GM18519 (cell line): Measurements from ENCODE around the gene SPOCD1.

Experiments
- ATAC-seq: cut with Tn5 transposase; IDR thresholded peaks from one replicate; pipeline ENCODE4 v1.9.1; 2021; ENCODE audit warnings: mild to moderate bottlenecking, moderate library complexity; ENCODE audit not compliant: unreplicated experiment, low FRiP score

The SPOCD1 gene

DNA sequence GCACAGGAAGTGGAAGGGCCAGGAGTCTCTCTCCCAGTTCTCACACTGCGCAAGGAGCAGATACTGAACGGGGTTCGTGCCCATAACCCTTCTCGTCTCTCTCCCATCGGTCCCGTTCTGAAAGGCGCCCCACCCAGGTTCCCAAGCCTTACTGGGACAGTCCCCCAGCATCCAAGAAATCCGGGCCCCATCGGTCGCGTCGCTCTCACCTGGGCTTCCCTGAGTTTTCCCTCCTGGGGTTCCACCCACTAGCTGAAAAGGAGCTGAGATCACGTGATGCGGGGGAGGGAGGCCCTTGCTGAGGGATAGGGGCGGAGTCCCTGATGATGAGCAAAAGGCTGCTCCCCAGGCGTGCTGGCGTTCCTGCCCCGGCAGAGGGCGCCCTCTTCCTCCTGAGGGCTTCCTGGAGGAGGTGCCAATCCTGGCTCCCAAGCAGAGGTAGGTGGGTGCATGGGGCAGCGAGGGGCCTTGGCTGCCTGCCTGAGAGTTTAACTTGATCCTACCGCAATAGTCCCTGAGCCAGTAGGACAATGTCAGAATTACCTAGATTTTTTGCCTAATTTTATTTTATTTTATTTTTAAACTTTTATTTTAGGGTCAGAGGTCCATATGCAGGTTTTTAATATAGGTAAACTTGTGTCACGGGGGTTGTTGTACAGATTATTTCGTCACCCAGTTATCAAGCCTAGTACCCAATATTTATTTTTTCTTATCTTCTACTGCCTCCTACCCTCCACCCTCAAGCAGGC lies at the start of gene SPOCD1:
TSS of gene SPOCD1 (minus strand) at position 271 of the 749 bp plus-strand sequence. CDS start 689 bp downstream, outside the sequence.
- ATAC-seq, result no peak

DNA sequence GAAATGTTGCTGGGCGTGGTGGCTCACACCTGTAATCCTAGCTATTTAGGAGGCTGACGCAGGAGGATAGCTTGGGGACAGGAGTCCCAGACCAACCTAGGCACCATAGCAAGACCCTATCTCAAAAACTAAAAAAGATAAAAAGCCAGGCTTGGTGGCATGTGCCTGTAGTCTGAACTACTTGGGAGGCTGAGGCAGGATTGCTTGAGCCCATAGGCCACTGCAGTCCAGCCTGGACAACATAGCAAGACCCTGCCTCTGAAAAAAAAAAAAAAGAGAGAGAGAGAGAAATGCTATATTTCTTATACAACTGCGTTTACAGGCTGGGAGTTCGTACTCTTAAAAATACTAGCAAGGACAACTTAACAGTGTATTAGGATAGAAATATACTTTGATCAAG lies 46.2 kb upstream of the SPOCD1 start:
- no peak for ATAC-seq

DNA sequence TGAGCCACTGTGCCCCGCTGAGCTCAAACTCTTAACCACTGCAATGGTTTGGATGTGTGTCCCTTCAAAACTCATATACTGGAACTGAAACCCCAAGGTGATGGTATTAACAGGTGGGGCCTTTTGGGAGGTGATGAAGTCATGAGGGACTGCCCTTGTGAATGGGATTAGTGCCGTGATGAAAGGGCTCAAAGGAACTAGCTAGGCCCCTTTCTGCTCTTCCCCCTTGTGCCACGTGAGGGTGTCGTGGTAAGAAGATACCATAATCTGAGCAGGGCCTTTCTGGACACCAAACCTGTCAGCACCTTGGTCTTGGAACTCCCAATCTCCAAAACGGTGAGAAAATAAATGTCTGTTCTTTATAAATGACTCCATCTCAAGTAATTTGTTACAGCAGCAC lies 45.5 kb upstream of the SPOCD1 start:
- no peak for ATAC-seq

DNA sequence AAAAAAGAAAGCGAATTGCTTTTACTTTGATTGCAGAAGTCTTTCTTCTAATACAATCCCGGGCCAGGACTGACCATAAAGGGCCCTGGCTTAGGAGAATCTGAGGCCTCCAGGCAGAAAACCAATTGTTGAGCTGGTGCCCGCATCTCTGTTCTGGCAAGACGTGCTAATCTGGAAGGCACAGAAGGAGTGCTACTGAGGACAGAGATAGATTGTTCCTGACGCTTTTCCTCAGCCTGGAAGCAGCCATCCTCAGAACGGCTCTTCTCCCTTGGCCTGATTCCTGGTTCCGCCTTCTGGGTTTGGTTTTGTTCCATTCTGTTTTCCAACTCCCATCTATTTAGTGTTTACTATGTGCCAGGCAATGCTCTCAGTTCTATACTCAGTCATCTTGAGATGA lies 44.8 kb upstream of the SPOCD1 start:
- ATAC-seq, result no peak

DNA sequence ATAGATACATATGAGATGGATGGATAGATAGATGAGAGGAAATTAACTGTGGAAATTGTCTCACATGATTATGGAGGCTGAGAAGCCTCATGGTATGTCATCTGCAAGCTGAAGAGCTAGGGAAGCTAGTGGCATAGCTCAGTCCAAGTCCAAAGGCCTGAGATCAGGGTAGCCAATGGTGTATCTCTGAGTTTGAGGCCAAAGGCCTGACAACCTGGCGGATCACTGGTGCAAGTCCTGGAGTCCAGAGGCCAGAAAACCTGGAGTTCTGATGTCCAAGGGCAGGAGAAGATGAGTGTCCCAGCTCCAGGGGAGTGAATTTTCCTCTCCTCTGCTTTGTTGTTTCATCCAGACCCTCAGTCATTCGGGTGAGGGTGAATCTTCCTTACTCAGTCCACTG lies 43.9 kb upstream of the SPOCD1 start:
- no peak for ATAC-seq

DNA sequence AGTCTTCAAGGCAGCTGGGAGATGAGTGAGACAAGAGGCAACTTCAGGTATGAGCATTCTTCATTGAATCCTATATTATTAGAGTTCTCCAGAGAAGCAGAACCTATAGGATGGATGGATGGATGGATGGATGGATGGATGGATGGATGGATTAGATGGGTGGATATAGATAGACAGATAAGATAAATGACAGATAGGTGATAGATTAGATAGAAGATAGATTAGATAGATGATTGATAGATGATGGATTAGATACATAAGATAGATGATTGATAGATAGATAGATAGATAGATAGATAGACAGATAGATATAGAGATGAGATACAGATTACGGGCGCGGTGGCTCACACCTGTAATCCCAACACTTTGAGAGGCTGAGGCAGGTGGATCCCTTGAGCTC lies 43.2 kb upstream of the SPOCD1 start:
- ATAC-seq, result no peak

DNA sequence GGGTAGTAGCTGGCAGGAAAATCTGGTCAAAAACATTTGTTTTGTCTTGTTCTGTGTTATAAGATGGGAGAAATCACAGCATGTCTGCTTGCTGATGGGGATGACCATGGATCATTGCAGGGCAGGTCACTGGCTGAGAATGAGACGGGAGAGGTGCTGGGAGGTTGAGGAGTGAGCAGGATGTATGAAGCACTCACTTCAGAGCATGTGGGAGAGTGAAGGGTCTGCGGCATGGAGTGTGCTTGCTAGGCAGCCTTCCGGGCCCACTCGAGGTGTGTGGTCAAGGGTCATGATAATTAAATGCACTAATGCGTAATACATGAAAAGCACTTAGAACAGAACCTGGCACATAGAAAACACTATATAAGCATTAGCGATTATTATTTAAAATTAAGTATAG lies 42.0 kb upstream of the SPOCD1 start:
- no peak for ATAC-seq

DNA sequence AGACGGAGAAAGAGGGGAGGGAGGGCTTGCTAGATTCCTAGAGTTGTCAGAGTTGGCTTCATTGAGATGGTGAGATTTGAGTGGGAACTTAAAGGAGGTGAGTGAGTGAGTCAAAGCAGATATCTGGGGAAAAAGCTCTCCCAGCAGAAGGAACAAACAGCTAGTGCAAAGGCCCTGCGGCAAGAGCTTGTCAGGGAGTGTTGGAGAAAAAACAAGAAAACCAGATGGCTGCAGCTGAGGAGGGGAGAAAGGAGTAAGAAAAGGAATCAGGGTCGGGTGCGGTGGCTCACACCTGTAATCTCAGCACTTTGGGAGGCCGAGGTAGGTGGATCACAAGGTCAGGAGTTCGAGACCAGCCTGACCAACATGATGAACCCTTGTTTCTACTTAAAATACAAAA lies 40.3 kb upstream of the SPOCD1 start:
- no peak for ATAC-seq

DNA sequence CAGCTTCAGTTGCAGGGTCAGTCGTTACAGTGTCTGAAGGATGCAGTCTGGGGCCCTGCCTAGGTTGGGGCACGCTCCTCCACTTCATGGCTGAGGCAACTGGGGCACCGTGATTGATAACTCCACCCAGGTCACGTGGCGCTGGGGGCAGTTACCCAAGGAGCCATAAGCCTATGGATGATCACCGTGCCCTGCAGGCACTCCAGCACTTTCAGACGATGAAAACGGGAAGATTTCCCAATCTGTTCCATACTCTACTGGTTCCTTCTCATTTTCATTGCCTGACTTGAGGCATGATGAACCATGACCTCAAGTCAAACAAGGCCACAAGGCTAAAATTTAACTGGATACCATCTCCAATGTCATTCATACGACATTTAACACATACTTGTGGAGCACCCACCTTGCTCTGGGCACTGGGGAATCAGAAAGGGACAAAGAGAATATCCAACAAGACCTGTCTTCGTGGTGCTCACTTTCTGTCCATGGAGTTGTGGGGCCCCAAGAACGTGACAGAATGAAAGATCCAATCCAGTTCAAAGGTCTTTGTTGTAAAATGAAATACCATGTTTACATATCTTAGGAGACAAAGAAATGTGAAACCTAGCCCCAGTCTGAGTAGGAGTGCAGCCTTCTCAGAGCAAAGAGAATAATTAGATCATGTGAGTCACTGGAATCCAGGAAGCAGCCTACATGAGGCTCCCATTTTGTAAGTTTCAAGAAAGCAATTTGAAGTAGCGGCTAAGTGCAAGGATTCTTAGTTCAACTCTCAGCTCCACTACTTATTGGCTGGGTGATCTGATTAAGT lies 39.4 kb upstream of the SPOCD1 start:
- no peak for ATAC-seq

DNA sequence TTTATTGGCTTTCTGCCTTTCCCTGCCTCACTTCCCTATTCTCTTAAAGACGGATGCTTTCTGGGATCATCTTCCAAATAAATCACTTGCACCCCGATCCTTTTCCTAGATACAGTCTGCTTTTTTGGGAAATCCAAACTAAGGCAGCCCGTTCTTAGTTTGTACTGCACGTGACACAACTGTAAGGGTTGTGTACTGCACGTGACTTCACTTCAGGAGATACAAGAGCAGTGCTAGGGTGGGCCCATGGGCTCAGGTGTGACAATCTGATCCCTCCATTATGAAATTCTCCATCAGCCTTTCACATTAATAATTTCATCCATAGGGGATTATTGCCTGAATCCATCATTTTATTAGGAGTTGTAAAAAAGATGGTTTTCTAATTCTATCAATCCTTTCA lies 33.8 kb upstream of the SPOCD1 start:
- ATAC-seq, result no peak

DNA sequence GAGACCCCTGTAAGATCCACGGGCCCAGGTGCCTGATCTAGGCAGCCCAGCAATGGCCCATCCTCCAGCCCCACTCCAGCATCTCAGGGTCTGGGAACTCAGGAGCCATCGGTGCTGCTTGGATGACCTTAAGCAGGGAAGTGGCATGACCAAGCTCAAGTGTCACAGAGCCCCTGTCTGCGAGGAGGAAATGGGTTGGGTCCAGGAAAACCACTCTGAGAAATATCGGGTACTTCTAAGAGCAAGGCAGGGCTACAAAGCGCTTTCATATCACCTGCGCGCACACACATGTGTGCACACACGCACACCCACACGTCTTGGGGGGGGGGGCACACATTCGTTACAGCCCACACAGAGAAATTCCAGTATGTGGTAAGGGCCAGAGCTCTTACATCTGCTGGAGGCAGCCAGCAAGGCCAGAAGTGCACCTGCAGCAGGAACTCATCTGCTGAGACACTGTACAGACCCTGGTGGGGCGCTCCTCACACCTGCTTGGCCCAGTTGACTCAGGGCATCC lies 32.6 kb upstream of the SPOCD1 start:
- no peak for ATAC-seq

DNA sequence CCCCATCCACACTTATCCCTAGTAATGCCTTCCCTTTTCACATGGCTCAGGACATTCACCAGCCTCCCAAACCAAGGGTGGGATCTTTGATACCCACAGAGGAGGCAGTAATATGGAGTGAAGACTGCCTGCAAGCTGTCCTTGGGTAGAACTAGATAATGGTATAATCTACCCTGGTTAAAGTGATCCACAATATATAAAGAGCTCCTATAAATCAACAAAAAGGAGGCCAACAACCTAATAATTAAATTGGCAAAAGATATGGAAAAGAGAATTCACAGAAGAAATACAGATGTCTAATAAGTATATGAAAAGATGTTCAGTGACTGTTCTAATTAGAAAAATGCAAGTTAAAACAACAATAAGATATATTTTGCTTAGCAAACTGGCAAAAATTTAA lies 30.7 kb upstream of the SPOCD1 start:
- ATAC-seq, result no peak

DNA sequence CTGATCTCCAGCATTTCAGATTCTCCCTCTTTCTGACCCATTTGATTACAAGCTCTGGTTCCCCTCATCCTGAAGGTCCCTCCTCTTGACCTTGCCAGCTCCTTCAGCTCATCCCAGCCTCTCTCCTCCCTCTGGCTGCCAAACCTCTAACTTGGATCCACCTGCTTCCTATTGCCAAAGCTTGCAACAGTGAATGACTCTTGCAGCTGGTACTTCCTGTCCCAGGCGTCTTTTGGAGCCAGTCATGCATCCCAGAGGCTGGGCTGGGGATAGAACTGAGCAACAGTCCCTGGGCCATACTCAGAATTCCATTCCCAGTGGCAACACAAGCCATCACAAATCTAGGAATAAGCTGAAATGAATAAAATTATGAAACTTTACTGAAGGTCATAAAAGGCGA lies 27.7 kb upstream of the SPOCD1 start:
- ATAC-seq, result no peak

DNA sequence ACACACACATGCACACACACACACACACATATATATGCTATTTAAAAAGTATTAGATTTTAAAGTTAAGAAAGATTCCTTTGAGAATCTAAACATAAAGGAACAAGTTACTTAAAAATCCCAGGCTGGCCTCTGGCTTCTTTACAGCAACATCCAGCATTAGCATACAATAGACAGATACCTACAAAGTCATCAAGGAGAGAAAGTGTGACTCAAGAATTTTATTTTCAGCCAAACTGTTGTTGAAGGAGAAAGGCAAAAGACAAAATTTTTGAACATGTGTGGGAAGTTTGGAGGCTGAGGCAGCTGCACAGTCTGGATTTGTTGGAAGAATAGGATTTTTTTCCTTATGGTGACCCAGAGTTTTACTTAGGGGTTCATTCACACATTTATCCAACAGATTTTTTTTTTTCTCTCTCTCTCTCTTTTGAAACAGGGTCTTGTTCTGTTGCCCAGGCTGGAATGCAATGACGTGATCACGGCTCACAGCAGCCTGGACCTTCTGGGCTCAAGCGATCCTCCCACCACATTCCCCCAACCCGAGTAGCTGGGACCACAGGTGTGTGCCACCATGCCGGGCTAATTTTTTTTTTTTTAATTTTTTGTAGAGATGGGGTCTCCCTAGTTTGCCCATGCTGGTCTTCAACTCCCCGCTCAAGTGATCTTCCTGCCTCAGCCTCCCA lies 24.0 kb upstream of the SPOCD1 start:
- no peak for ATAC-seq

DNA sequence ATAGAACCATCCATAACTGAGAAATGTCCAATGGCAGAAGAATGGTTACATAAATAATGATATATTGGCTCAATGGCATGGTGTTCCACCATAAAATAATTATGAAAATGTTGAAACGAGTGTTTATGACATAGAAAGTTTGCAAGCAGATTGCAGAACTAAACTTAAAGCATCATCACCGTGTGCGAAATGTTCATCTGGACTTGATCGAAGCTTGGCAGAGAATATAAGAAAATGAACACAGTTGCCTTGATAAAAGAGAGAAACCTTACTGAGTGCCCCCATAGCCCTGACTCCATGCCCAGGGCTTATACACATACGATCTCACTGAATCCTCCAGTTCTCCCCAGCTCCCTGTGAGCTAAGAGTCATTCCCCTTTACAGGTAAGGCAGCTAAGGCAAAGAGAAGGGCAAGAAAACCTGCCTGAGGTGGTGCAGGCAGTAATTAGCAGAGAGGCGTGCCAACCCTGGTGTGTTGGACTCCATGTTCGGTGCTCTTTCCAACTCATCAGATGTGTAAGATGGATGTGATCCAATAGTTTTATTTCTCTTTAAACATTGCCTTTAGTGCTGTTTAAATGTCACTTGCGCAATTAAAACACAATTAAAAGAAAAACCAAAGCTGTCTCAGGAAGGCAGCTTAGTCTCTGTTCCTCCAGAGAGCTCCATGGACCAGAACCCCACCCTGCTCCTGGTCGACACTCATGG lies 21.8 kb upstream of the SPOCD1 start:
- no peak for ATAC-seq

DNA sequence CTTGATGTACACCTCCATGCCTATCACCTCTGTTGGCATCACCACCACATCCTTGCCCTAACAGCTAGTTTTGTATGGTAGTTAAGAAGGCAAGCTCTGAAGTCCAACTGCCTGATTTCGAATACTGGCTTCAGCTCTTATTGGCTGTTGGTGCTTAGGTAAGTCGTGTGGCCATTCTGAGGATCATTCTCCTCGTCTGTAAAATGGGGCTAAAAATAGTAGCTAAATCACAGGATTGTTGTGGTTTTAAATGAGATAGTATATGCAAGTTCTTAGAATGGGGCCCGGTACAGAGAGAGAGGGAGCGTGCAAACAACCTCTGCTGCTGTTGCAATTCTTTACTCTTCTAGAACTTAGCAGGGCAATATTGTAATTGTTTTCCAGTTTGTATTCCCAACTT lies 20.8 kb upstream of the SPOCD1 start:
- ATAC-seq, result no peak

DNA sequence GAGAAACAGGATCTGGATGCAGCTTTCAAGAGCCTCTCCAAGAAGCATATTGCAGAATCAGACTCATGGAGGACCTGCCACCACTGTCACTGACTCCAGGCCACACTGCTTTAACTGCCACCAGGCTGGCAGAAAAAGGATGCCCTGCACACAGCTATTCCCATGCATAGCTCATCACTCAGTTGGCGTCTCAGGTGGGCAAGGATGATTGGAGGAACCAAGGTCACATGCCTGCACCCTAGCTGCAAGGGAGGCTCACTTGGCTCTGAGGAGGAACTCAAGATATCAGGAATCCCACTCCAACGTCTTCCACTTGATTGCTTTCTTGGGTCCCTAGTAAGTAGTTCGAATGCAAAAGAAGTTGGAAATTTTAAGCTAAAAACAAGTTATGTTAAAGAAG lies 19.6 kb upstream of the SPOCD1 start:
- no peak for ATAC-seq

DNA sequence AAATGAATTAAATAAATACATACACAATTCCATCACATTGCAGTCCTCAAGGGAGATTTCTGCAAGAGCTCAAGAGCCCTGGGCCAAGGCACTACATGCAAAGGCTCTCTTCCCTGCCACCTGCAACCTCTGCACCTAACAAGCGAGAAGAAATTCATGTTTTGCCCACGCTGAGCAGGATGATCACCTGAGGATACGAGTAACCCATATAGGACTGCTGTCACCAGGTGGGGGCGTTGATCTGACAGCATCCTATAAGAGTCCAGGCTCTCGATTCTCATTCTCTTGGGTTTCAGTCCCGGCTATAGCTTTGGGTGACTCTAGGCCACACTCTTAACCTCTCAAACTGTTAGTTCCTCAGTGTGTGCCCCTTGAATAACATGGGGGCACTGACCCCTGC lies 18.7 kb upstream of the SPOCD1 start:
- no peak for ATAC-seq

DNA sequence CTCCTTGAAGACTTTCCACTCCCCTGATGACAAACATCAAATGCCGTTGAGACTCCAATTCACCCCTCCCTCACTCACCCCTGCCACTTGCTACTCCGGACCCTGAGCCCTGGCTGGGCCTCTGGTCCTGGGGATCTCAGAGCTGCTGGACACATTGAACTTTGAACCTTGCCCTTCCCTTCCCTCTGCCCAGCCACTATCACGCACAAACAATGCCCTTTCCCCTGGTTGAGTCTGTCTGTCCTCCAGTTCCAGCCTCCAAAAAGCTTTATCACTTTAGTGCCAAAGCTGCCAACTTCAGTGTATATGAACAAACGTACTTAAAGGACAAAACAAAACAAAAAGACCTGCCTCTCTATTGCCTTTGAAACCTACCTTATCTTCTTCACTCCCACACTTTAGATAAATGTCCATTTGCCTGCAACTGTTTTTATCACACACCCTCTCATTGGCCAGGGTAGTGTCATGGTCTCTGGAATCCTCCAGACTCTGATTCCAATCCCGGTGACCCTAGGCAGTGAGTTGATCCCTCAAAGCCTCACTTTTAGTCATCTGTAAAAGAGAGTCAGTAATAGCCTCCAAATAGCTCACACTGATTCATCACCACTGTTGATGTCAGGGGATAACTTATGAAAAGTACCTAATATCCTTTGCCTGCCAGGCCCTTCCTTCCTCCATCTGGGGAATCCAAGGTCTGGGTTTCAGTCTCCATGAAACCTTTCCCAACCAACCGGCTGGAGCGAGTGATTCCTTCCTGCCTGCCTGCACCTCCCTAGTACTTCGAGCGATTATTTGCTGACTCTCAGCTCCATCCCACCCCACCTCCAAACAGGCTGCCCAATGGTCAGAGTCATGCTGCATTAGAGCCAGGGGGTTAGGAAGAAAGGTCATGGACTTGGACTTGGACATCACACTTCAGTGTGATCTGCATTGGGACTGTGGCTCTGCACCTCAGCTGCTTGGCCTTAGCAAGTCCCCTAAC lies 15.9 kb upstream of the SPOCD1 start:
- ATAC-seq, result no peak
